ENCODE data around the gene KLHL36.
A peak's percentile ranks its signal among the peaks of the same experiment; 100 is the strongest.
"Not testable (repeated sequence)": the region's sequence is repeated elsewhere in the genome, so short reads cannot be mapped to it uniquely, and the experiment has no call there.

The KLHL36 gene

DNA sequence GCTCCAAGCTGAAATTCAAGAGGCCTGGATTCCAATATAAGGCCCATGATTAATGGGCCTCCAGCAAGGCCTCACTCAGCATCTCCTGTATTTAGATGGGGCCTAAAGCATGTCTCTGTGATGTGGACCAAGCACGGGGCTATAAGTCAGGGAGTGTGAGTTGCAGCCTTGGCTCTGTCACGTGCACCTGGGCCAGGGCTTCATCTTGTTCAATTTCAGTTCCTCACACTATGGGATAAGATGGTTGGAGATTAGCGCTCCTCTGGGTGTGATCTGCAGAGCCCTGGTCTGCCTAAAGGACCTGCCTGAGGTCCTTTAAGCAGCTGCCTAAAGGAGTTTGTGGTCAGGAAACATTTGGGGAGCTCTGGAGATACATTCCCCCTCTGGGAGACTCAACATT lies 25.2 kb downstream of the KLHL36 start:
- DNase-seq = no peak

DNA sequence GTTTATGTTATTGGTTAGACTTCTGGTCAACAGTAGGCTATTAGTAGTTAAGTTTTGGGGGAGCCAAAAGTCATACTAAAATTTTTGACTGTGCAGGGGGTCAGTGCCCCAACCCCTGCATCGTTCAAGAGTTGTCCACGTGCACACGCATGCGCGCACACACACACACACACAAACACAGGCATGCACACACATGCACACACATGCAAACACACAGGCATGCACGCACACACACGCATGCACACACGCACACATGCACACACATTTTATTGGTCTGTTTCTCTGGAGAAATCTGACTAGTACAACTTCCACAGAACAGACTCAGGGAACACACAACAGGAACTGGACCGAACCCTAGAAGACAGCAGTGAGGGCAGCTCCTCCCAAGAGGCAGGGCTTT lies 27.1 kb downstream of the KLHL36 start:
- no peak for DNase-seq

DNA sequence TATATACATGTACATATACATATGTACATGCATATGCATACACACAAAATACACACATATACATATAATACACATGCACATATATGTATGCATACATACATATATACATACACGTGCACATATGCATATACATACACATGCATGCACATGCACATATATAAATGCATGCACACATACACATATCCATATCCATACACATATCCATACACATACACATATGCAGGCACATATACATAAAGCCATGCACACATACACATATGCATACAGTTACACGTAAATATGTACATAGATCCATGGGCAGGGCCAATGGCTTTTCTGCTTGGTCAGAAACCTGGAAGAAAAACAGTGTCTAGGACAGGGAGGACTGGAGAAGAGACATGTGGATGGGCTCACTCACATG lies 27.6 kb downstream of the KLHL36 start:
- no peak for DNase-seq

DNA sequence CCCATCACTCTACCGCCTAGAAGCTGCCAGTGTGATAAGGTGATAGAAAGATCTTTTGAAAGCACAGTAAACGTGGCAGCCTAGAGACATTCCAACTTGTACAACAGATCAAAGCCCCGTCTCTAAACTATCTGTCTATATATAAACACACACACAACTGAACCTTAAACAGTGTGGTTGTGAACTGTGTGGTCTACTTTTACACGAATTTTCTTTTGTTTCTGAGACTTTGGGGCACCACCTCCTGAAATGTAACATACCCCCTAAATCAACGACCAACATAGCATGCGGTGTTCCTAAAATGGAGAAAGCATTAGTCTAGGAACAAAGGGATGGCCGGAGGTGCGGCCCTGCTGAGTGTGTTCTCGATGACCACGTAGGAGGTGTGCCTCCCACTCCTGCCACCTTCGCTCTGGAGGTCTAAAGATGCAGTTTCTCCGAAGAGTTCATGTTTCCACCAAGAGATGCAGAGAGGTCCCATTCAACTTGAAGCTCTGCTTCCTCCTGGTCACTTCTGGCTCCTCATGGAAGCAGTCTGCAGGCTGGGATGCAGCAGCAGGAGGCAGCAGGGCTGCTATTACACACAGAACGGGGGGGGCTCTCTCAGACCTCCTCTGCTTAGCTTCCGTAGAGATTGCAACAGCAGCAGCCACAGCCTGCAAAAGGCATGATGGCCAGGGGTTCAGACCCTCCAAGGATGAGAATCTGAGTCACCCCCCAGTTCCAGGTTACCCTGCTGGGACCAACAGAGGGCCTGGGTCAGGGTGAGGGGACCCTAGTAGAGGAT lies 28.9 kb downstream of the KLHL36 start:
- no peak for DNase-seq

DNA sequence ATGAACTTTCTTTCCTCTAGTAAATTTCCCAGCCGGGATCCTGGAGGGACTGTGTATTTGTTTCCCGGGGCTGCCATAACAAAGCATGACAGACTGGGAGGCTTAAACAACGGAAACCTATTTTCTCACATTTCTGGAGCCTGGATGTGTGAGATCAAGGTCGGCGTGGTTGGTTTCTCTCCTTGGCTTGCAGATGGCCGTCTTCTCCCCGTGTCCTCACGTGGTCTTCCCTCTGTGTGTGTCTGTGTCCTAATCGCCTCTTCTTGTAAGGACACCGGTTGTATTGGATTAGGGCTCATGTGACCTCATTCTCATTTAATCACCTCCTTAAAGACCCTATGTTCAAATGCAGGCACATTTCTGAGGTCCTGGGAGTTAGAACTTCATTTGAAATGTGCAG lies 29.5 kb downstream of the KLHL36 start:
- DNase-seq = no peak

DNA sequence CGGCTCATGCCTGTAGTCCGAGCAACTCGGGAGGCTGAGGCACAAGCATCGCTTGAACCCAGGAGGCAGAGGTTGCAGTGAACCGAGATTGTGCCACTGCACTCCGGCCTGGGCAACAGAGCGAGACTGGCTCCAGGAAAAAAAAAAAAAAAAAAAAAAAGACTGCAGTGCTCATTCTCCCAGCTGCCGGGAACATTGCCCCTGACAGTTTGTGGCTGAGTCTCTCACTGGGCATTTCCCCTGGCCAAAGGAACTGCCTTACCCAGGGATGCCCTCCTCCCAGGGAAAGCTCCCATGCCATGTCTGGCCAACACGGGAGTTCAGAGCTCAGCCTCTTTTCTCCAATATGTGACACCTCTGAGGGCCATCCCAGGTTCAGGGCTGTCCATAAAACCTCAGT lies 30.2 kb downstream of the KLHL36 start:
- DNase-seq = no peak

DNA sequence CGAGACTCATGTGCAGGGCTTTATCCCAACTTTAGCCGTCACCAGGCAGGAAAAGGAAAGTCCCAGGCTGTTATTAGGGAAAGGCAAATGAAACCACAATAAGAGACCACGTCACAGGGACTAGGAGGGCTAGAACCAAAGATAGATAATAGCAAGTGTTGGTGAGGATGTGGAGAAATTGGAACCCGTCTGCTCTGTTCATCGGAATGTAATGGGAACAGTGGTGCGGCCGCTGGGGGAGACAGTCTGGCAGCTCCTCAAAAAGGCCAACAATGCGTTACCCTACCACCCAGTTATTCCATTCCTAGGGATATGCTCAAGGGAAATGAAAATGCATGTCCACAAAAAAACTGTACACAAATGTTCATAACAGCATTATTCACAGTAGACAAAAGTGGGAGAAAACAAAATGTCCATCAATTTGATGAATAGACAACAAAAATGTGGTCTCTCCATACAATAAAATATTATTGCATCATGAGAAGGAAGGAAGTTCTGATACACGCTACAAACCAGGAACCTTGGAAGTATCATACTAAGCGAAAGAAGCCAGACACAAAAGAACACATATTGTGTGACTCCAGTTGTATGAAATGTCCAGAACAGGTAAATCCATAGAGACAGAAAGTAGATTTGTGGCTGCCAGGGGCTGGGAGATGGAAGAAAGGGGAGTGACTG lies 32.0 kb downstream of the KLHL36 start:
- no peak for DNase-seq

DNA sequence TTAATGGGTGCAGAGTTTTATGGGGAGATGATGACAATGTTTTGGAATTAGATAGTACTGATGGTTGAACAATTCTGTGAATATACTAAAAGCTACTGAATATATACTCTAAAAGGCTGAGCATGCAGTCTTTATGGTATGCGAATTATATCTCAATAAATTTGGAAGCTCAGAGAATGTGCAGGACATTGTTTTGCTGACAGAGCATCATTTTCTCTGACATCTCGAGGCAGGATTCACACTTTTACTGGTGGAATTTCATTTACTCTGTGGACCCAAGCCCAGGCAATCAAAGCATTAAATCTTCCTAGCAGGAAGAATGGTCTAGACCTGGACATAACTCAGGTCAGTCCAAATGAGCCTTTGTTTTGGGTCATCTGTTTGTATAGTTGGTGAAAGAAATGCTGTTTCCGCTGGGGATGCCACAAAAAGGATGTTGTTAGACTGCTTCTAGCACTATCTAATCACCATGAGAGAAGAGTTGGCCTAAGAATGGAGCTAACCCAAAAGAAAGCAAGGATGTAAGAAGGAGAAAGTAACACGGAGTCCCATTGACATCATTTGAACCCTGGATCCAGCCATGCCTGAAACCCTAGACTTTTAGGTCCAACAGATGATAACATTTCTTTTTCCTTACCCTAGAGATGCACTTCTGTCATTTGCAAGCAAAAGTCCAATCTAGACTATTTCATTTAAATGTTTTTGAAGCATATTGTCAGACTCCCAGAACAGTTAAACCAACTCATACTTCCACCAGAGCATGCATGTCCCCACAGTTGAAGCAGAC lies 32.7 kb downstream of the KLHL36 start:
- DNase-seq = no peak

DNA sequence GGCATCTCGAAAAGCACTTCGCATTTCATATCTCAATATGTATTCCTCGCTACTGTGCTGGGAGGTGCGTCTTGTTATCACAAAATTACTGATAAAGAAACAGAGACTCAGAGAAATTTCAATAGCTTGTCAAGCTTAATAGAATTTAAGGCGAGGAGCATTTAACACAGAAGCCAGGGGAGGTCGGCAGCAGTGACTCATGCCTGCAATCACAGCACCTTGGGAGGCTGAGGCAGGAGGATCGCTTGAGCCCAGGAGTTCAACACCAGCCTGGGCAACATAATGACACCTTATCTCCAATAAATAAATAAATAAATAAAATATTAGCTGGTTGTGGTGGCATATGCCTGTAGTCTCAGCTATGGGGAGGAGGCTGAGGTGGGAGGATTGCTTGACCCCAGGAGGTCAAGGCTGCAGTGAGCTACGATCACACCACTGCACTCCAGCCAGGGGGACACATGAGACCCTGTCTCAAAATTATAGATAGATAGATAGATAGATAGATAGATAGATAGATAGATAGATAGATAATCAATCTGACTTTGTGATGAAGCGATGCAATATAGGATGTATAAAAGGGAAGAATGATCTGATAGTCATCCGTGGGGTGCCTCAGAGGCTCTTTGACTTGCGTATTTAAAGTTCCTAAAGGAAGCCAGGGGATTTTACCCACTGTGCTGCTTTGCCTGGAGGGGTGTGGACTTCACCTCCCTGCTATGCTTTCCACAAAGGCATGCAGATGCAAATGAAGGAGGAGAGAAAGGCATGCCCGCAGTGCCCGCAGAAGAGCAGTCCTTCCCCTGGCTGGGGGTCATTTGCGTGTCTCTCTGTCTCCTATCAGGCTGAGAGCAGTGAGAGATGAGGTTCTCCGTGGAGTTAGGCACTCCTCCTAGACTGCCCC lies 35.6 kb downstream of the KLHL36 start:
- no peak for DNase-seq

DNA sequence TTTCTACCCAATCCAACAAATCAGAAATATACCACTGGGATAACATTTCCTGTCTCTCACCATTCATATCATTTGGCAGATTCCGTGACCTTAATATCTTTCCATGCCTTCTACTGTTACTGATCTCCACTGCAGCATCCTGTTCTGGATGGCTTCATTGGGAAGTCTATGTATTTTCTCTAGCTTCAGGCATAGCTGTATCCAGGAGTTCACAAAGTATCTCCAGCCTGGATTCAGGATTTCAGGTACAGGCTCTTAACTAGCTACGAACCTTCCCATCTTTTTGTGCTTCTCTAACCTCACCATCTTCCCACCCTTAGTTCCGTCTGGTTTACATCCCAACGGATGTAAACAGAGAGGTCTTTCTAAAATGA lies 36.3 kb downstream of the KLHL36 start:
- DNase-seq = no peak

DNA sequence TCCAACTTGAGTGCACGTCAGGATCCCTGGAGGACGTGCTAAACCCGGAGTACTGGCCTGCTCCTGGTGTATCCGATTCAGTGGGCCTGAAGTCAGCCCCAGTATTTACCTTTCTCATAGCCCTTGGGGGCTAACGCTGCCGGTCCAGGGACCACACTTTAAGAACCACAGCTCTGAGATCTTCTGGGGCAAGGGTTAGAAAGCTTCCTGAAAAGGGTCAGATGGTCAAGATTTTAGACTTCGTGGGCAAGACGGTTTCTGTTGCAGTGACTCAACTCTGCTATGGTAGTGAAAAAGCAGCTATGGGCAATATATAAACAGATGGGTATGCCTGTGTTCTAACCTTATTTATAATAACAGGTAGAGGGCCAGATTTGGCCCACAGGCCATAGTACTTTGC lies 36.9 kb downstream of the KLHL36 start:
- no peak for DNase-seq

DNA sequence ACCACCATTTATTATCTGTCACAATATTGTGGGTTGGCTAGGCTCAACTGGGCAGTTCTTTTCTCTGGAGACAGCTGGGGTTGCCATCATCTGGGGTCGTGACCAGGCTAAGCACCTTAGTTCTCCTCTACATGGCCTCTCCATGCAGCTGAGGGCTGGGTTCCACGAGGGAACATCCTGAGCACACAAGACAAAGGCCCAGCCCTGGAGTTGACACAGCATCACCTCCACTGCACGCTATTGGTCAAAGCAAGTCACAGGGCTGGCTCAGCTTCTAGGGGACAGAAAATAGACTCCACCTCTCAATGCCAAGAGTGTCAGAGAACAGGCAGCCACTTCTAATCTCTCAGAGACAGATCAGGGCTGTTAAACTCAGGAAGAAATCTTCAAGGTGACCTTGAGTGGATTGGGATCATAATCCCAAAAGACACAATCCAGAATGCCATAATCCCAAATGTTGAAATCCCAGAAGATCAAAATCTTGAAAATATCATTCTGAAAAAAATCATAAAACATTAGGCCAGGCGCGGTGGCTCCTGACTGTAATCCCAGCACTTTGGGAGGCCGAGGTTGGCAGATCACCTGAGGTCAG lies 38.5 kb downstream of the KLHL36 start:
- DNase-seq = peak; percentile 48

DNA sequence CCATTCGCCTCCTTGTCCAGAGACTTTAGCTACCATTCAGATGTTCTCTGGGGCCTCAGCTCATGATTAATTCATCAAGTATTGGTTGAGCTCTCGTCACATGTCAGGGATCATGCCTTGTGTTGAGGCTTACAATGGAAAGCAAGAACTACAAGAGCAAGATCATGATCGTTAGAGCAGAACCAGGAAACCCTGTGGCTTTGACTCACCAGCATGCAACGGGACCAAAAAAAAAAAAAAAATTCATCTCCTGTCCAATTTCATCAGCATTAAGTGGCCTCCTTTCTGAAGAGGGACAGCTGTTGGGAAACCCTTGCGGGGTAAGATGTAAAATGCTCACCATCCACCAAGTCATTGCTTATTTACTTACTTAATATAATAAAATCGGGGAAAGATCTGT lies 39.4 kb downstream of the KLHL36 start:
- no peak for DNase-seq

DNA sequence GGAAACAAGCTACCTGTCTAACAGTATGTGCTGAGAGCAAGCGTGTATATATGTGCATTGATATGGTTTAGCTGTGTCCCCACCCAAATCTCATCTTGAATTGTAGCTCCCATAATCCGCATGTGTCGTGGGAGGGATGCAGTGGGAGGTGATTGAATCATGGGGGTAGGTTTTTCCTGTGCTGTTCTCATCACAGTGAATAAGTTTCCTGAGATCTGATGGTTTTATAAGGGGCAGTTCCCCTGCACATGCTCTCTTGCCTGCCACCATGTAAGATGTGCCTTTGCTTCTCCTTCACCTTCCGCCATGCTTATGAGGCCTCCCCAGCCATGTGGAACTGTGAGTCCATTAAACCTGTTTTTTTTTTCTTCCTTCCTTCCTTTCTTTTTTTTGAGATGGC lies 39.9 kb downstream of the KLHL36 start:
- DNase-seq = not testable (repeated sequence)

DNA sequence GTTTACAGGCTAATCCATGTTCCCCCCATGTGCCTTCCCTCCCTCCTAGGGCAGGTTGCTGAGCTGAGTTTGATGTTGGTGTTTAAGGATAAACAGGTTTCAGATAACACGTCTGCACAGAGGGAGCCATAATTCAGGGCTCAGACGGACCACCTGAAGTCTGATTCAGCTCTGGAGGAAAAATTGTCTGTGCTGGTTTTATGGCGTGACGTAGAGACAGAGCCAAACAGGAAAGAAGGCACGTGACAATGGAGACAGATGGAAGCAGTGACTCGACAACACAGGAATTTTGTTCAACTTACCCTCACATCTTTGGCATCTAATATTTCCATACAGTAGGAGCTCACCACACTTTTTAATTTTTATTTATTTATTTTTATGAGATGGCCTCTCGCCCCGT lies 40.8 kb downstream of the KLHL36 start:
- DNase-seq = no peak

DNA sequence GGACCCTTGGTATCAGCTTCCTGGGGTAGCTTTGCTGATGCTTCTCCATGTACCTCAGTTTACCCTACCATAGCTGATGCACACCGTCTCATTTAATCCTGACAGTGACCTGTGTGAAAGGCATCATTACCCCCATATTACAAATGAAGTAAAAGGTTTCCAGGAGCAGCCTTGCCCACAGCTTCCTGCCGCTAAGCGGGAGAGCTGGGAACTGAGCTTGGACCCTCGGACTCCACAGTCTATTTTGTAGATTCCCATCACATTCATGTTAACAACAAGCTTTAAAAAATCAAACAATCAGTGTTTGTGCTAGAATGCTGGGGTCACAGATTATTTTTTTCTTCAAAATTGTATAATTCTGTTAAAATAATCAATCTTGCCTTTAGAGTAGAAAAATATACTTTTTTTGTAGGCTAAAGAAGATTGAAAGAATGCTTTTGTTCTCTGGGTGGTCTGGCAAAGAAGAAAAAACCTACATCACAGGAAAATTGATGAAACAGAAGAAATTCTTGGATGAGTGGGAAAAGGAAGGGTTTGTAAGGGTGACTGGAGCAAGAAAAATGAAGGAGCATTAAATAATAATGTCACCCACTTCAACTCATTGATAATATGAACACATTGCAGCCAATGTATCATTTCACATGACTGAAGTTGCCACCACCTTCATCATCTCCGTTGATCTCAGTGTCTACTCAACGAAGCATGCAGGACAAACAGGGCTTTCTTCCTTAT lies 41.9 kb downstream of the KLHL36 start:
- no peak for DNase-seq

DNA sequence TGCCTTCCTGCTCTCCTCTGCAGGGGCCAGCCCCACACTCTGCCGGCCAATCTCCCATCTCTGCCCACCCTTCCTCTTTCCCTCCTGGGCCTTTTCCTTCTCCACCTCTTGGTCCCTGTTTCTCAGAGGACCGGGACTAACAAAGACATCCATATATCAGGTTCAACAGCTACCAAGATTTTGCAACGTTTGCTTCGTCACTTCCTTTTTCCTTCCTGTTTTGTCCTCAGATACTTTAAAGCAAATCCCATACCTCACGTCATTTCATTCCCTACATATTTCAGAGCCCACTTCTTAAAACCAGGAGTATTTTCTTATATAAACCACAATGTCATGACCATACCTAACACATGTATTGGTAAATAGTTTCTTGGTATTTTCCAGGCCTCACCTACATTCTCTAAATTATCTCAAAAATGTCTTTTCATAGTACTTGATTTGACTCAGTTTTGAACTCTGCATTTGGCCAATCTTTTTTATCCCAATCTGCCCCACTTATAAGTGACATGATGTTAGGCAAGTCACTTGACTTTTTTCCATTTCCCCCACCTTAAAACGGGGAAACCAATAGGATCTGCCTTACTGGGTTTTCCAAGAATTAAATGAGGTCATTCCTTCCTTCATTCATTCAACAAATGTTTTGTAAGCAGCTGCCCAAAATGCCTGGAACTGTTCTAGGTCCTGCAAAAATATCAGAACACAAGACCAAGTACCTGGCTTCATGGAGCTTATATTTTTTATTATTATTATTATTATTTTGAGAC lies 44.3 kb downstream of the KLHL36 start:
- no peak for DNase-seq

DNA sequence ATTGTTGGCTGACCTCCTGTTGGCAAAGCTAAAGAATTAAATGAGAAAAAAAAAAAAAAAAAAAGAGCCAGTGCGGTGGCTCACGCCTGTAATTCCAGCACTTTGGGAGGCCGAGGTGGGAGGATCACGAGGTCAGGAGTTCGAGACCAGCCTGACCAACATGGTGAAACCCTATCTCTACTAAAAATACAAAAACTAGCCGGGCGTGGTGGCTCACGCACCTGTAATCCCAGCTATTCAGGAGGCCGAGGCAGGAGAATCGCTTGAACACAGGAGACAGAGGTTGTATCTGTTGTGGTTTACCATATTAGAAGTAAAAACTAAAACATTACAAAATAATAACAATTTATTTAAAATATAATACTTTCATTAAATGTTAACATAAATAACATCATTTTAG lies 45.6 kb downstream of the KLHL36 start:
- not testable (repeated sequence) for DNase-seq

DNA sequence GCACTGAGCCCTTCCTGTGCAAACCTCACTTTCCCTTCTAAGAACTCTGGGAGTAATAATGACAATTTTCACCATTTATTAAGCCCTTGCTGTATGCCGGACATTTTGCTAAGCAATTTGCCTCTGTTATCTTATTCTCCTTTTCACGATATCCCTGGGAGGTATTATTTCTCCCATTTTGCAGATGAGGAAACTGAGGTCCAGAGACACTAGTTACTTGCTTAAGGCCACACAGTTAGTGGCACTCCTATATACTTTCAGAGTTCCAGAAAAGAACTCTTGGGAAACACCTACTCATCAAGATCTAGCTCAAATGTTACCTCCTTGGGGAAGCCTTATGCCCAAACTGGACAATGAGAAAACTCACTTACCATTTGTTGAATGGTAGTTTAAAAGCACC lies 46.7 kb downstream of the KLHL36 start:
- no peak for DNase-seq

DNA sequence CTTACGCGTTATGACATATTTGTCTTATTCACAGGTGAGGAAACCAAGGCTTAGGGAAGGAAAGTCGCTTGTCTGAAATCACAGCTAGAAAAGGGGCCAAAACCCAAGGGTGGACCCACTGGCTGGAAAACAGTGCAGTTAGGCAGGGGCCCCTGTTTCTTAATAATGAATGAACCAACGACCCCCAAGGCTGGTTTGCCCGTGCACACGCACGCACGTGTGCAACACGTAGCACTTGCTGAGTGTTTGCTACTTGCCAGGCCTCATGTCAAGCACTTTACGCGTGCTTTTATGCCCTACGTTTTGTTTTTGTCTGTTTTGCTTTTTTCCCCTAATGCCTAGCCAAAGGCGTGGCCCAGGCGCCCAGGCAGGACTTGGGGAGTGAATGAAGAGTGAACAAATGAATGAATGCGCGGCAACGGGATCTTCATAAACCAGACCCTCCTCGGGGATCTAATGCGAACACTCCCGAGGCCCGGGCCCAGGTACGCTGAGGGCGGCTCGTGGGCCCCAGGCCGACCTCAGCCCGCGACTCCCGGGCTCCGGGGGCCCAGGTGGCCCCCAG lies 50.9 kb downstream of the KLHL36 start:
- peak; percentile 54 for DNase-seq
